Smooth muscle cell of bladder (primary cell): Measurements from ENCODE around the gene DNAJA2. TPM values are rescaled to one million over a fixed set of nuclear protein-coding genes. Genes with fewer than 3 reads are reported as not detected.

Source experiments
- total RNA-seq: library from RNA; depleted of rRNA; stranded (reverse); fragments of >200 nt; gene quantifications from 2 replicates; pipeline ENCODE4 v1.2.3, GENCODE V29; 2014

Gene DNAJA2
- total RNA-seq, result 78.8 and 87.6 TPM in 2 replicates

DNA sequence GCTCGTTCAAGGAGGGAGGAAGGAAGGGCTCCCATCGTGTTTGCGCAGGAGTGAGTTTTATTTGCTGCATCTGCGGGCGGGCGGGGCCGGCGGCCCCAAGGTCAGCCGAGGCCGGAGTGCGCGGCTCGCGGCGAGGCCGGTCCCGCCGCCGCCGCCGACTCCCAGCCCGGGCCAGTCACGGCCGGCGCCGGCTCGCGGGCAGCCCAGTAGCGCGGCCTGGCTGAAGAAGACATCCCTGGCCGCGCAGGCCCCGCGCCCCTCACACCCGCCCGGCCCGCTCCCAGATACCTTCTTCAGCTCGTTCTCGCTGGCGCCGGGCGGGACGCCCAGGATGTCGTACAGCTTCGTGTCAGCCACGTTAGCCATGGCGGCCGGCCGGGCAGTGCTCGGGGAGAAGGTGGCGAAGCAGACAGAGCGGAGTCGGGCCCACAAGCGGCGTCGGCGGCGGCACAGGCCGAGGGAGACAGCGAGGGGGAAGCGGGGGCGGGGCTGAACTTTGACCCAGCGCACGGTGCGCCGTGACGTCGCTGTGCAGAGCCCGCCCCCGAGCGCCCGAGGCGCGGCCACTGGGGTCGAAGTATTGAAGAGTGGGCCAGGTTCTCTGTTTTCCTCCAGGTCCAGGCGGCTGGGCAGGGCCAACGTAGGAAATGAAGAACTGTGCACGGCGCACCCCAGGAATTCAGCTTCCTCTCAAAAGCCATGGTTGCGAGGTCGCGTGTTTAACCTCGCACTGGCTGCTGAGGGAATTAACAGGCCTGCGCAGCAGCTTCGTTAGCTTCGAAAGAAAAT lies at the start of gene DNAJA2:
TSS of gene DNAJA2 (minus strand) at position 468 of the 789 bp plus-strand sequence. CDS start at position 366, 102 bp downstream.

Other genes with a start within 250 kb of the DNAJA2 start
- 0.14 and 0.28 TPM in 2 replicates for gene MYLK3, start 225.3 kb downstream of the DNAJA2 start, total RNA-seq
- 9.4 and 11.9 TPM in 2 replicates for gene C16orf87, start 142.5 kb downstream of the DNAJA2 start, total RNA-seq
- 12.6 and 13.4 TPM in 2 replicates for gene GPT2, start 89.3 kb downstream of the DNAJA2 start, total RNA-seq
- gene NETO2, start 170.3 kb upstream of the DNAJA2 start, total RNA-seq, result 4.8 and 5.2 TPM in 2 replicates